Panc1 (cell line): ENCODE data around the gene SRP54.

Source experiments
- POLR2AphosphoS5 ChIP-seq: IDR thresholded peaks from 2 replicates; pipeline ENCODE4 v1.6.1; 2012; ENCODE audit warnings: mild to moderate bottlenecking, low read depth, low read length, moderate library complexity
- SIN3A ChIP-seq: IDR thresholded peaks from 2 replicates; pipeline ENCODE4 v1.6.1; 2012; ENCODE audit warnings: low read depth, mild to moderate bottlenecking, low read length, moderate library complexity, borderline replicate concordance; ENCODE audit not compliant: insufficient read depth
- TF ChIP-seq, protein P1 (sequence below): fragments of 450-650 bp; IDR thresholded peaks from 2 replicates; pipeline ENCODE4 v1.5.1; 2017; ENCODE audit warnings: mild to moderate bottlenecking
- TF ChIP-seq, protein P2 (sequence below), 2 experiments: IDR thresholded peaks; 2 replicates each; pipeline ENCODE4 v1.6.1; 2011 to 2012; ENCODE audit warnings: low read depth in 2 of 2, control low read depth in 1 of 2, low read length in 1 of 2, mild to moderate bottlenecking in 1 of 2, moderate library complexity in 1 of 2; ENCODE audit not compliant: insufficient read depth in 1 of 2

DNA sequence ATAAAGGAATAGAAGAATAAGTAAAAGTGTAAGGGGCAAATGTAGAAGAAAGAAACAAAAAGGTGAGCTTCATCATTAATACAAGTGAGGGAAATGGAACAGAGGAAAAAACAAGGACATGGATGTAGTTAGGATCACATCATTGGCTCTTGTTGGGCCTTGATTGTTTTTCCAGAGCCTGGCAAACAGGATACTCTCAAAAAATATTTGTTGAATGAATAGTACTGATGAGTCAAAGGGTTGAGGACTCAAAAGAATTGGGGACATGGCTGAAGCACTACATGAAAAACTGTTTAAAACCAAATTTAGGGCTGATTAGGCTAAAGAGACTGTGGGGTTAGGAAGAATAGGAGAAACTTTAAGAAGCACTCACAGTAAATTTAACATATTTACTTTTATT is 11.4 kb upstream of the SRP54 start:
- TF ChIP-seq, protein P1, sequence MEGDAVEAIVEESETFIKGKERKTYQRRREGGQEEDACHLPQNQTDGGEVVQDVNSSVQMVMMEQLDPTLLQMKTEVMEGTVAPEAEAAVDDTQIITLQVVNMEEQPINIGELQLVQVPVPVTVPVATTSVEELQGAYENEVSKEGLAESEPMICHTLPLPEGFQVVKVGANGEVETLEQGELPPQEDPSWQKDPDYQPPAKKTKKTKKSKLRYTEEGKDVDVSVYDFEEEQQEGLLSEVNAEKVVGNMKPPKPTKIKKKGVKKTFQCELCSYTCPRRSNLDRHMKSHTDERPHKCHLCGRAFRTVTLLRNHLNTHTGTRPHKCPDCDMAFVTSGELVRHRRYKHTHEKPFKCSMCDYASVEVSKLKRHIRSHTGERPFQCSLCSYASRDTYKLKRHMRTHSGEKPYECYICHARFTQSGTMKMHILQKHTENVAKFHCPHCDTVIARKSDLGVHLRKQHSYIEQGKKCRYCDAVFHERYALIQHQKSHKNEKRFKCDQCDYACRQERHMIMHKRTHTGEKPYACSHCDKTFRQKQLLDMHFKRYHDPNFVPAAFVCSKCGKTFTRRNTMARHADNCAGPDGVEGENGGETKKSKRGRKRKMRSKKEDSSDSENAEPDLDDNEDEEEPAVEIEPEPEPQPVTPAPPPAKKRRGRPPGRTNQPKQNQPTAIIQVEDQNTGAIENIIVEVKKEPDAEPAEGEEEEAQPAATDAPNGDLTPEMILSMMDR = no peak
- TF ChIP-seq POLR2AphosphoS5 (no peak), SIN3A (no peak)
- TF ChIP-seq, protein P2, sequence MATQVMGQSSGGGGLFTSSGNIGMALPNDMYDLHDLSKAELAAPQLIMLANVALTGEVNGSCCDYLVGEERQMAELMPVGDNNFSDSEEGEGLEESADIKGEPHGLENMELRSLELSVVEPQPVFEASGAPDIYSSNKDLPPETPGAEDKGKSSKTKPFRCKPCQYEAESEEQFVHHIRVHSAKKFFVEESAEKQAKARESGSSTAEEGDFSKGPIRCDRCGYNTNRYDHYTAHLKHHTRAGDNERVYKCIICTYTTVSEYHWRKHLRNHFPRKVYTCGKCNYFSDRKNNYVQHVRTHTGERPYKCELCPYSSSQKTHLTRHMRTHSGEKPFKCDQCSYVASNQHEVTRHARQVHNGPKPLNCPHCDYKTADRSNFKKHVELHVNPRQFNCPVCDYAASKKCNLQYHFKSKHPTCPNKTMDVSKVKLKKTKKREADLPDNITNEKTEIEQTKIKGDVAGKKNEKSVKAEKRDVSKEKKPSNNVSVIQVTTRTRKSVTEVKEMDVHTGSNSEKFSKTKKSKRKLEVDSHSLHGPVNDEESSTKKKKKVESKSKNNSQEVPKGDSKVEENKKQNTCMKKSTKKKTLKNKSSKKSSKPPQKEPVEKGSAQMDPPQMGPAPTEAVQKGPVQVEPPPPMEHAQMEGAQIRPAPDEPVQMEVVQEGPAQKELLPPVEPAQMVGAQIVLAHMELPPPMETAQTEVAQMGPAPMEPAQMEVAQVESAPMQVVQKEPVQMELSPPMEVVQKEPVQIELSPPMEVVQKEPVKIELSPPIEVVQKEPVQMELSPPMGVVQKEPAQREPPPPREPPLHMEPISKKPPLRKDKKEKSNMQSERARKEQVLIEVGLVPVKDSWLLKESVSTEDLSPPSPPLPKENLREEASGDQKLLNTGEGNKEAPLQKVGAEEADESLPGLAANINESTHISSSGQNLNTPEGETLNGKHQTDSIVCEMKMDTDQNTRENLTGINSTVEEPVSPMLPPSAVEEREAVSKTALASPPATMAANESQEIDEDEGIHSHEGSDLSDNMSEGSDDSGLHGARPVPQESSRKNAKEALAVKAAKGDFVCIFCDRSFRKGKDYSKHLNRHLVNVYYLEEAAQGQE (IDR thresholded peaks at IDR 0.05; ENCODE audit: insufficient read depth in 1 of 2, low read depth in 2 of 2, low read length in 1 of 2) = no peak
